HG03108 (cell line): Measurements from ENCODE around the gene PLCXD1.
"Not testable (repeated sequence)": the region's sequence is repeated elsewhere in the genome, so short reads cannot be mapped to it uniquely, and the experiment has no call there.

Experiments used
- ATAC-seq: cut with Tn5 transposase; IDR thresholded peaks from one replicate; pipeline ENCODE4 v1.9.1; 2021; ENCODE audit warnings: moderate library complexity; ENCODE audit not compliant: unreplicated experiment

PLCXD1 gene

GRCh38 chrX:262381-262909 is 18.7 kb upstream of the PLCXD1 start:
- ATAC-seq = peak; percentile 85

- ATAC-seq = not testable (repeated sequence)
These were observed 17.2 kb upstream of the PLCXD1 start for GRCh38 chrX:264006-264405.

GRCh38 chrX:264634-265455 is 16.3 kb upstream of the PLCXD1 start:
- ATAC-seq = no peak

GRCh38 chrX:265502-265901 is 15.7 kb upstream of the PLCXD1 start:
- no peak for ATAC-seq

- no peak for ATAC-seq
These were observed 13.4 kb upstream of the PLCXD1 start for GRCh38 chrX:267771-268261.

- no peak for ATAC-seq
These were observed 10.3 kb upstream of the PLCXD1 start for GRCh38 chrX:270848-271367.

- no peak for ATAC-seq
These were observed 6.2 kb upstream of the PLCXD1 start for GRCh38 chrX:274904-275475.

GRCh38 chrX:275476-275966 is 5.7 kb upstream of the PLCXD1 start:
- ATAC-seq = peak; percentile 19

- peak; percentile 53 for ATAC-seq
These were observed 5.1 kb upstream of the PLCXD1 start for GRCh38 chrX:275967-276580.

- ATAC-seq = no peak
These were observed 4.5 kb upstream of the PLCXD1 start for GRCh38 chrX:276581-277201.

GRCh38 chrX:279757-280604 is 1.2 kb upstream of the PLCXD1 start:
- not testable (repeated sequence) for ATAC-seq

GRCh38 chrX:280722-281121 is 459 bp upstream of the PLCXD1 start:
- ATAC-seq = not testable (repeated sequence)

GRCh38 chrX:282000-282681 is 960 bp downstream of the PLCXD1 start:
- not testable (repeated sequence) for ATAC-seq

GRCh38 chrX:283115-283845 is 2.1 kb downstream of the PLCXD1 start:
- peak; percentile 97 for ATAC-seq

- no peak for ATAC-seq
These were observed 4.0 kb downstream of the PLCXD1 start for GRCh38 chrX:285076-285677.

- ATAC-seq = no peak
These were observed 6.5 kb downstream of the PLCXD1 start for GRCh38 chrX:287670-288069.

GRCh38 chrX:288561-288991 is 7.4 kb downstream of the PLCXD1 start:
- no peak for ATAC-seq

- no peak for ATAC-seq
These were observed 9.4 kb downstream of the PLCXD1 start for GRCh38 chrX:290476-291166.
